Heart left ventricle (tissue), 16 donors: ENCODE measurements around the gene RSPH1. TPM values are rescaled to one million over a fixed set of nuclear protein-coding genes. Genes with fewer than 3 reads are reported as not detected.

Source experiments
- ATAC-seq, 4 donors: fragments of 200-7000 bp; cut with Tn5 transposase; one replicate each; pipeline ENCODE4 v1.9.1; 2020 to 2022; ENCODE audit warnings: moderate library complexity in 4 of 4, mild to moderate bottlenecking in 3 of 4, moderate number of reproducible peaks in 1 of 4
- DNase-seq, 5 donors: peaks; one replicate each; pipeline ENCODE4 v3.0.0-alpha.2; 2020
- H3K27ac ChIP-seq, 12 donors: fragments of 200-600 bp; sonication (generic) in 4 of 12; one replicate each; pipeline versions ENCODE4 v1.5.0 to v1.8.0; 2016 to 2022; ENCODE audit warnings: mild to moderate bottlenecking in 2 of 12
- H3K27me3 ChIP-seq, 9 donors: fragments of 200-600 bp; sonication (generic) in 2 of 9; one replicate each; pipeline versions ENCODE4 v1.5.1 to v1.8.0; 2016 to 2022; ENCODE audit warnings: mild to moderate bottlenecking in 3 of 9
- H3K36me3 ChIP-seq, 9 donors: fragments of 200-600 bp; sonication (generic) in 2 of 9; one replicate each; pipeline versions ENCODE4 v1.5.0 to v1.8.0; 2018 to 2022; ENCODE audit warnings: mild to moderate bottlenecking in 2 of 9
- H3K4me1 ChIP-seq, 12 donors: fragments of 200-600 bp; sonication (generic) in 4 of 12; one replicate each; pipeline versions ENCODE4 v1.5.0 to v1.8.0; 2016 to 2022; ENCODE audit warnings: mild to moderate bottlenecking in 3 of 12
- H3K4me3 ChIP-seq, 12 donors: fragments of 200-600 bp; sonication (generic) in 4 of 12; one replicate each; pipeline versions ENCODE4 v1.5.0 to v1.8.0; 2017 to 2022; ENCODE audit warnings: mild to moderate bottlenecking in 9 of 12, moderate library complexity in 4 of 12
- H3K9me3 ChIP-seq, 12 donors: fragments of 200-600 bp; sonication (generic) in 4 of 12; one replicate each; pipeline versions ENCODE4 v1.5.0 to v1.8.0; 2016 to 2022; ENCODE audit warnings: mild to moderate bottlenecking in 1 of 12
- CTCF ChIP-seq, 12 donors: fragments of 200-600 bp; sonication (generic) in 4 of 12; IDR thresholded peaks; one replicate each; pipeline versions ENCODE4 v1.5.0 to v1.8.0; 2018 to 2022; ENCODE audit warnings: antibody characterized with exemption in 12 of 12, mild to moderate bottlenecking in 5 of 12
- POLR2A ChIP-seq, 2 donors: fragments of 450-650 bp; IDR thresholded peaks; one replicate each; pipeline ENCODE4 v1.6.1; 2017; ENCODE audit warnings: antibody characterized with exemption in 2 of 2, mild to moderate bottlenecking in 2 of 2, moderate library complexity in 2 of 2
- WGBS, 4 donors: extraction: QIAGEN DNeasy Blood & Tissue Kit in 2 of 4; methylation state at CpG; one replicate each; pipeline versions ENCODE4 v1.1.5 to v1.1.7; 2013 to 2018; 5-methylcytosine and 5-hydroxymethylcytosine counted together
- intact Hi-C, 10 donors: fragments of 100-400 bp; cut with DNase I; formaldehyde crosslinking; loops; one replicate each; pipeline versions ENCODE4 v1.11.1 to v1.14.2; 2022
- polyA plus RNA-seq, 2 donors: library from polyadenylated mRNA; stranded (reverse); fragments of 200-250 nt; gene quantifications; one replicate each; pipeline ENCODE4 v1.2.3, GENCODE V29; 2013
- total RNA-seq, 9 donors: library from RNA; depleted of rRNA in 2 of 9; stranded (reverse); fragments of >200 nt in 2 of 9; fragmentation: NEBNext Ultra II Directional in 3 of 9; extraction: Animal tissue kit (Norgen Biotek cat#: 25700) in 3 of 9; gene quantifications; one replicate each; pipeline versions ENCODE4 v1.1.0 to v1.2.4, GENCODE V29; 2016 to 2023
- donor health status: ischemic (EF 13 %, LVEDD 7.1; RV severe dilation, severe dysfunction).
- donor health status: healthy with polysubstance abuse.
- donor health status: DM: no; HTN: yes; CAD: no.
- donor health status: DM: no; HTN: no; CAD: no.
- donor health status: ischemic (EF 25% LVEDD 6.9; RV normal size, moderate dysfunction).
- donor health status: ischemic (EF 25% LVEDD 5.7; RV mildly dilated, moderate dysfunction).
- donor health status: healthy.
- donor health status: DM: yes; HTN: yes; CAD: no.
- donor health status: ischemic (EF 35%, LVEDD 5.7; RV mildly dilated, moderate dysfunction).
- donor health status: nonischemic (EF 11% LVEDD 7.7; RV severe dilation, severe dysfunction).
- donor health status: DM: yes; HTN: yes; CAD: no.
- donor health status: PGD.
- donor health status: ischemic (EF 29% LVEDD 5.4; RV normal size, mild dysfunction).
- donor health status: nonischemic (EF 23%, LVEDD 6.1; RV moderate dilation, normal function).

Gene RSPH1
- total and polyA plus RNA-seq, 11 donors = 0.11 to 0.18 TPM; not detected in 9

GRCh38 chr21:42423685-42424084 is 72.3 kb downstream of the RSPH1 start:
- intact Hi-C loops = no loop called here
- 63 to 81% (median 80%) methylated on average over 2 of the region's 2 CpGs for WGBS, 4 donors
- H3K27me3 ChIP-seq = peaks cover 0 to 53% (median 2%) of the 10 kb centered on the region in 9 donors
- ATAC-seq (no peak), DNase-seq (no peak)
- H3K9me3 ChIP-seq = peaks cover 0 to 18% (median 0%) of the 10 kb centered on the region in 12 donors
- H3K27ac ChIP-seq = peak overlapping the region in 1 of 12 donors; percentile 82
- H3K4me1 ChIP-seq = peaks cover 0 to 21% (median 0%) of the 10 kb centered on the region in 12 donors
- peaks cover 0 to 2% (median 0%) of the 10 kb centered on the region in 9 donors for H3K36me3 ChIP-seq
- H3K4me3 ChIP-seq = no peak overlapping the region
- TF ChIP-seq POLR2A (IDR thresholded peaks at IDR 0.05) (no peak), CTCF (IDR thresholded peaks at IDR 0.05) (no peak)

- WGBS, 4 donors = 74 to 79% (median 76%) methylated on average over 10 of the region's 10 CpGs
- H3K9me3 ChIP-seq = peaks cover 0 to 18% (median 0%) of the 10 kb centered on the region in 12 donors
- intact Hi-C loops = no loop called here
- TF ChIP-seq CTCF (IDR thresholded peaks at IDR 0.05) (no peak), POLR2A (IDR thresholded peaks at IDR 0.05) (no peak)
- no peak overlapping the region for H3K4me3 ChIP-seq
- peaks cover 0 to 53% (median 2%) of the 10 kb centered on the region in 9 donors for H3K27me3 ChIP-seq
- H3K36me3 ChIP-seq = peaks cover 0 to 5% (median 0%) of the 10 kb centered on the region in 9 donors
- H3K4me1 ChIP-seq = peaks cover 0 to 21% (median 0%) of the 10 kb centered on the region in 12 donors
- peak overlapping the region in 1 of 12 donors; percentile 82 for H3K27ac ChIP-seq
- ATAC-seq = no peak
- no peak for DNase-seq
Measured at GRCh38 chr21:42423197-42423675, 72.8 kb downstream of the RSPH1 start.

Other genes with a start within 250 kb of the RSPH1 start
- 10 to 100 TPM in 1 of 9 donors, 1 to 10 TPM in 6, under 1 TPM in 2; 0.75 to 10.8 (median 2.8) TPM for gene TFF3, start 180.8 kb downstream of the RSPH1 start, total RNA-seq
- gene TFF3, start 180.8 kb downstream of the RSPH1 start, polyA plus RNA-seq = 1 to 10 TPM; 3.0 to 3.5 TPM
- gene TFF2, start 145.2 kb downstream of the RSPH1 start, total RNA-seq = not detected
- gene TFF2, start 145.2 kb downstream of the RSPH1 start, polyA plus RNA-seq = not detected
- gene TFF1, start 129.7 kb downstream of the RSPH1 start, total RNA-seq = not detected
- gene TFF1, start 129.7 kb downstream of the RSPH1 start, polyA plus RNA-seq = not detected
- 1 to 10 TPM in 1 of 9 donors, under 1 TPM in 1, not detected in 7; 0.59 to 2.7 TPM for gene TMPRSS3, start 100.2 kb downstream of the RSPH1 start, total RNA-seq
- gene TMPRSS3, start 100.2 kb downstream of the RSPH1 start, polyA plus RNA-seq = not detected
- gene UBASH3A, start 92.3 kb downstream of the RSPH1 start, total RNA-seq = 1 to 10 TPM in 1 of 9 donors, under 1 TPM in 1, not detected in 7; 0.86 to 2.4 TPM
- under 1 TPM; 0.04 to 0.08 TPM for gene UBASH3A, start 92.3 kb downstream of the RSPH1 start, polyA plus RNA-seq
- 10 to 100 TPM in 1 of 9 donors, 1 to 10 TPM in 8; 3.1 to 13.0 (median 5.7) TPM for gene SLC37A1, start 17.6 kb upstream of the RSPH1 start, total RNA-seq
- gene SLC37A1, start 17.6 kb upstream of the RSPH1 start, polyA plus RNA-seq = 1 to 10 TPM; 2.2 TPM
- gene PDE9A, start 157.4 kb upstream of the RSPH1 start, total RNA-seq = 1 to 10 TPM; 1.5 to 4.0 (median 3.3) TPM
- gene PDE9A, start 157.4 kb upstream of the RSPH1 start, polyA plus RNA-seq = 1 to 10 TPM; 2.8 to 3.1 TPM